Erythroblast (primary cell): ENCODE data around the gene COL19A1.

Experiments
- GATA1 ChIP-seq: IDR thresholded peaks from 2 replicates; pipeline ENCODE4 v1.6.1; 2011; ENCODE audit warnings: low read depth, mild to moderate bottlenecking, control low read depth, low read length, moderate library complexity
- POLR2A ChIP-seq: IDR thresholded peaks from 2 replicates; pipeline ENCODE4 v1.6.1; 2011; ENCODE audit warnings: mild to moderate bottlenecking, low read length

- no peak for TF ChIP-seq POLR2A
- no peak for TF ChIP-seq GATA1
Measured at GRCh38 chr6:69846770-69847491, 19.4 kb upstream of the COL19A1 start.
